GM23338 (cell line): Measurements from ENCODE around the gene SERP2. TPM values are rescaled to one million over a fixed set of nuclear protein-coding genes. Genes with fewer than 3 reads are reported as not detected.

ENCODE experiments used
- ATAC-seq: fragments of 200-7000 bp; cut with Tn5 transposase; 3 replicates; pipeline ENCODE4 v1.9.1; 2020
- DNase-seq: peaks from one replicate; pipeline ENCODE4 v3.0.0-alpha.2; 2015; ENCODE audit warnings: low spot score
- H2AFZ ChIP-seq: fragments of 200-600 bp; sonication (generic); 2 replicates; pipeline ENCODE4 v1.8.0; 2016; ENCODE audit warnings: antibody characterized with exemption, mild to moderate bottlenecking, moderate library complexity
- H3F3A ChIP-seq: fragments of 200-600 bp; sonication (generic); replicated peaks from 2 replicates; pipeline ENCODE4 v1.8.0; 2017; ENCODE audit warnings: antibody characterized with exemption, mixed run types, low read depth
- H3K27ac ChIP-seq: fragments of 200-600 bp; sonication (generic); 2 replicates; pipeline ENCODE4 v1.6.1; 2016; ENCODE audit warnings: low read depth
- H3K27me3 ChIP-seq: fragments of 200-600 bp; sonication (generic); 2 replicates; pipeline ENCODE4 v1.8.0; 2016; ENCODE audit warnings: mild to moderate bottlenecking, mixed run types, moderate library complexity; ENCODE audit not compliant: insufficient read depth
- H3K36me3 ChIP-seq: fragments of 200-600 bp; sonication (generic); 2 replicates; pipeline ENCODE4 v1.8.0; 2016; ENCODE audit warnings: mild to moderate bottlenecking; ENCODE audit not compliant: insufficient read depth
- H3K4me1 ChIP-seq: fragments of 200-600 bp; sonication (generic); 2 replicates; pipeline ENCODE4 v1.8.0; 2016; ENCODE audit warnings: mild to moderate bottlenecking, moderate library complexity; ENCODE audit not compliant: insufficient read depth
- H3K4me2 ChIP-seq: fragments of 200-600 bp; sonication (generic); 2 replicates; pipeline ENCODE4 v1.7.1; 2017; ENCODE audit warnings: mixed run types
- H3K4me3 ChIP-seq: fragments of 200-600 bp; sonication (generic); 2 replicates; pipeline ENCODE4 v1.6.1; 2016; ENCODE audit warnings: mixed run types
- H3K79me2 ChIP-seq: fragments of 200-600 bp; sonication (generic); replicated peaks from 2 replicates; pipeline ENCODE4 v1.8.0; 2017; ENCODE audit warnings: mild to moderate bottlenecking; ENCODE audit not compliant: insufficient read depth
- H3K9me2 ChIP-seq: fragments of 200-600 bp; sonication (generic); 2 replicates; pipeline ENCODE4 v1.8.0; 2017; ENCODE audit not compliant: insufficient read depth
- H4K20me1 ChIP-seq: fragments of 200-600 bp; sonication (generic); replicated peaks from 2 replicates; pipeline ENCODE4 v1.8.0; 2017; ENCODE audit warnings: mild to moderate bottlenecking; ENCODE audit not compliant: insufficient read depth
- H3K27ac Mint-ChIP-seq: 2 replicates; pipeline ENCODE4 v1.8.0; 2020; ENCODE audit warnings: inconsistent platforms, mild to moderate bottlenecking, moderate library complexity, mixed read lengths
- H3K27me3 Mint-ChIP-seq: 3 replicates; pipeline ENCODE4 v1.8.0; 2022; ENCODE audit warnings: low read depth, mild to moderate bottlenecking, moderate library complexity, mixed read lengths, inconsistent platforms; ENCODE audit not compliant: insufficient read depth, poor library complexity
- H3K36me3 Mint-ChIP-seq: 3 replicates; pipeline ENCODE4 v1.8.0; 2021; ENCODE audit warnings: low read depth, mild to moderate bottlenecking, inconsistent platforms, moderate library complexity, mixed read lengths
- H3K4me1 Mint-ChIP-seq: 3 replicates; pipeline ENCODE4 v1.8.0; 2020; ENCODE audit warnings: mild to moderate bottlenecking, inconsistent platforms, mixed read lengths
- H3K4me3 Mint-ChIP-seq: 3 replicates; pipeline ENCODE4 v1.8.0; 2021; ENCODE audit warnings: moderate library complexity, mild to moderate bottlenecking, inconsistent platforms, mixed read lengths
- H3K9me3 Mint-ChIP-seq: 3 replicates; pipeline ENCODE4 v1.8.0; 2020; ENCODE audit warnings: moderate library complexity, mild to moderate bottlenecking, inconsistent platforms, mixed read lengths
- CREB1 ChIP-seq: fragments of 250-450 bp; sonication (Bioruptor Pico); IDR thresholded peaks from 2 replicates; pipeline ENCODE4 v1.5.0; 2020; ENCODE audit warnings: low read depth, mild to moderate bottlenecking, moderate library complexity
- CTCF ChIP-seq, 2 experiments: fragments of 200-600 bp in 1 of 2; sonication (generic) in 1 of 2; conservative IDR thresholded peaks; 2 replicates each; pipeline versions ENCODE4 v1.5.1 to v1.6.1; 2016 to 2017; ENCODE audit warnings: antibody characterized with exemption in 2 of 2, low read depth in 2 of 2, mild to moderate bottlenecking in 2 of 2, moderate library complexity in 1 of 2
- ETS1 ChIP-seq: IDR thresholded peaks from 2 replicates; pipeline ENCODE4 v1.6.1; 2016; ENCODE audit warnings: antibody characterized with exemption
- EZH2 ChIP-seq: fragments of 200-600 bp; sonication (generic); IDR thresholded peaks from one replicate; pipeline ENCODE4 v1.8.0; 2017; ENCODE audit warnings: antibody characterized with exemption, mild to moderate bottlenecking, low read depth; ENCODE audit not compliant: unreplicated experiment
- EZH2phosphoT487 ChIP-seq: fragments of 200-600 bp; sonication (generic); IDR thresholded peaks from one replicate; pipeline ENCODE4 v1.8.1; 2018; ENCODE audit warnings: antibody characterized with exemption; ENCODE audit not compliant: unreplicated experiment
- JUNB ChIP-seq: IDR thresholded peaks from one replicate; pipeline ENCODE4 v1.6.1; 2016; ENCODE audit warnings: antibody characterized with exemption; ENCODE audit not compliant: unreplicated experiment
- NANOG ChIP-seq: IDR thresholded peaks from 2 replicates; pipeline ENCODE4 v1.6.1; 2016; ENCODE audit warnings: antibody characterized with exemption, borderline replicate concordance
- POLR2AphosphoS5 ChIP-seq: IDR thresholded peaks from 2 replicates; pipeline ENCODE4 v1.6.1; 2016; ENCODE audit warnings: antibody characterized with exemption, low read depth
- STAT1 ChIP-seq: IDR thresholded peaks from one replicate; pipeline ENCODE4 v1.6.1; 2016; ENCODE audit warnings: antibody characterized with exemption; ENCODE audit not compliant: unreplicated experiment
- ZNF114 ChIP-seq: fragments of 250-450 bp; sonication (Bioruptor Pico); IDR thresholded peaks from 2 replicates; pipeline ENCODE4 v1.5.0; 2020; ENCODE audit warnings: mild to moderate bottlenecking, moderate library complexity
- ZNF331 ChIP-seq: fragments of 250-450 bp; sonication (Bioruptor Pico); IDR thresholded peaks from 2 replicates; pipeline ENCODE4 v1.5.0; 2020; ENCODE audit warnings: low read depth, mild to moderate bottlenecking, moderate library complexity
- polyA plus RNA-seq: library from polyadenylated mRNA; unstranded; fragments of >200 nt; fragmentation: Nextera tagmentation; extraction: Ambion mirVana; gene quantifications from 2 replicates; pipeline ENCODE4 v1.2.1, GENCODE V29; 2016
- total RNA-seq: library from RNA; depleted of rRNA; stranded (reverse); fragments of >200 nt; shearing (Covaris generic); gene quantifications from 2 replicates; pipeline ENCODE4 v1.2.3, GENCODE V29; 2014
- TF ChIP-seq, protein P1 (sequence below): fragments of 250-450 bp; sonication (Bioruptor Pico); IDR thresholded peaks from 2 replicates; pipeline ENCODE4 v1.5.0; 2020; ENCODE audit warnings: mild to moderate bottlenecking, moderate library complexity

The SERP2 gene
- total and polyA plus RNA-seq, 2 experiments from 2014 or later = 0.59 to 3.4 TPM

- Histone ChIP-seq H4K20me1 (no peaks in the 10 kb centered on the region), H3K79me2 (no peaks in the 10 kb centered on the region), H3K36me3 (no peaks in the 10 kb centered on the region), H3K4me2 (no peak overlapping the region), H3K4me1 (peaks cover 6% of the 10 kb centered on the region; the same call in 1 of the 2 replicates), H3K9me2 (no peaks in the 10 kb centered on the region), H3K27me3 (no peaks in the 10 kb centered on the region), H3K27ac (no peak overlapping the region), H3F3A (no peaks in the 10 kb centered on the region), H2AFZ (peak overlapping the region; percentile 34; the same call in 1 of the 2 replicates), H3K4me3 (no peak overlapping the region)
- ATAC-seq (no peak), DNase-seq (no peak)
- TF ChIP-seq STAT1 = no peak
- no peak for TF ChIP-seq JUNB
- no peak for TF ChIP-seq EZH2
- no peaks in the 10 kb centered on the region for H3K36me3 Mint-ChIP-seq
- no peaks in the 10 kb centered on the region; the same call in 2 of the 3 replicates for H3K9me3 Mint-ChIP-seq
- H3K27me3 Mint-ChIP-seq = peaks cover 9% of the 10 kb centered on the region
- no peak overlapping the region for H3K4me3 Mint-ChIP-seq
- no peak overlapping the region for H3K27ac Mint-ChIP-seq
- H3K4me1 Mint-ChIP-seq = peaks cover 18% of the 10 kb centered on the region
Observed at GRCh38 chr13:44333950-44334655, 39.5 kb upstream of the SERP2 start.

DNA sequence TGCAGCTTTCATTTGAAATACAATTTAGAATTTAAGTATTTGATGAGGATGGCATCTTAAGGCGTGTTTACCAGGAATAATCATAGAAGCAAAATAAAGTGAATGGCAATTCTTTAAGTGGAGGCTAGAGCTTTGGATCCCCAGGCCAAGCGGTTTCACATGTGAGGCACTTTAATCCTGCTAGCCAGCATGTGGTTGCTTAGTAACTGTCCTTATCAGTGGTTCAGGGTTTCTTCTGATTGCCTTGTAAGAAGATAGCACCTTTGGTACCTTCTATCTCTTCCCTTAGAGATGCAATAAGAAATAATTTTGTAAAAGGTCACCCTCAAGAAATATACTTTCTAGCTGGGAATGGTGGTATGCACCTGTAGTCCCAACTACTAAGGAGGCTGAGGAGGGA, 38.9 kb upstream of the SERP2 start:
- peaks cover 9% of the 10 kb centered on the region for H3K27me3 Mint-ChIP-seq
- Histone ChIP-seq H3K79me2 (no peaks in the 10 kb centered on the region), H4K20me1 (no peaks in the 10 kb centered on the region), H2AFZ (no peak overlapping the region), H3K4me3 (no peak overlapping the region), H3K9me2 (no peaks in the 10 kb centered on the region), H3K27me3 (no peaks in the 10 kb centered on the region), H3K4me1 (peaks cover 6% of the 10 kb centered on the region; the same call in 1 of the 2 replicates), H3K4me2 (no peak overlapping the region), H3K36me3 (no peaks in the 10 kb centered on the region), H3F3A (no peaks in the 10 kb centered on the region), H3K27ac (no peak overlapping the region)
- no peak overlapping the region for H3K27ac Mint-ChIP-seq
- H3K4me3 Mint-ChIP-seq = no peak overlapping the region
- no peaks in the 10 kb centered on the region for H3K36me3 Mint-ChIP-seq
- no peak for DNase-seq
- no peaks in the 10 kb centered on the region for H3K9me3 Mint-ChIP-seq
- peaks cover 18% of the 10 kb centered on the region for H3K4me1 Mint-ChIP-seq
- ATAC-seq = no peak
- TF ChIP-seq ETS1 = no peak
- no peak for TF ChIP-seq ZNF331 (CRISPR knock-in tag)
- no peak for TF ChIP-seq CREB1 (CRISPR knock-in tag)
- no peak for TF ChIP-seq STAT1
- TF ChIP-seq EZH2 = no peak
- TF ChIP-seq EZH2phosphoT487 = no peak
- TF ChIP-seq POLR2AphosphoS5 = no peak
- no peak for TF ChIP-seq ZNF114 (CRISPR knock-in tag)
- no peak for TF ChIP-seq NANOG
- no peak for TF ChIP-seq CTCF (conservative IDR thresholded peaks at IDR 0.05; ENCODE audit: low read depth in 2 of 2)
- TF ChIP-seq, protein P1, sequence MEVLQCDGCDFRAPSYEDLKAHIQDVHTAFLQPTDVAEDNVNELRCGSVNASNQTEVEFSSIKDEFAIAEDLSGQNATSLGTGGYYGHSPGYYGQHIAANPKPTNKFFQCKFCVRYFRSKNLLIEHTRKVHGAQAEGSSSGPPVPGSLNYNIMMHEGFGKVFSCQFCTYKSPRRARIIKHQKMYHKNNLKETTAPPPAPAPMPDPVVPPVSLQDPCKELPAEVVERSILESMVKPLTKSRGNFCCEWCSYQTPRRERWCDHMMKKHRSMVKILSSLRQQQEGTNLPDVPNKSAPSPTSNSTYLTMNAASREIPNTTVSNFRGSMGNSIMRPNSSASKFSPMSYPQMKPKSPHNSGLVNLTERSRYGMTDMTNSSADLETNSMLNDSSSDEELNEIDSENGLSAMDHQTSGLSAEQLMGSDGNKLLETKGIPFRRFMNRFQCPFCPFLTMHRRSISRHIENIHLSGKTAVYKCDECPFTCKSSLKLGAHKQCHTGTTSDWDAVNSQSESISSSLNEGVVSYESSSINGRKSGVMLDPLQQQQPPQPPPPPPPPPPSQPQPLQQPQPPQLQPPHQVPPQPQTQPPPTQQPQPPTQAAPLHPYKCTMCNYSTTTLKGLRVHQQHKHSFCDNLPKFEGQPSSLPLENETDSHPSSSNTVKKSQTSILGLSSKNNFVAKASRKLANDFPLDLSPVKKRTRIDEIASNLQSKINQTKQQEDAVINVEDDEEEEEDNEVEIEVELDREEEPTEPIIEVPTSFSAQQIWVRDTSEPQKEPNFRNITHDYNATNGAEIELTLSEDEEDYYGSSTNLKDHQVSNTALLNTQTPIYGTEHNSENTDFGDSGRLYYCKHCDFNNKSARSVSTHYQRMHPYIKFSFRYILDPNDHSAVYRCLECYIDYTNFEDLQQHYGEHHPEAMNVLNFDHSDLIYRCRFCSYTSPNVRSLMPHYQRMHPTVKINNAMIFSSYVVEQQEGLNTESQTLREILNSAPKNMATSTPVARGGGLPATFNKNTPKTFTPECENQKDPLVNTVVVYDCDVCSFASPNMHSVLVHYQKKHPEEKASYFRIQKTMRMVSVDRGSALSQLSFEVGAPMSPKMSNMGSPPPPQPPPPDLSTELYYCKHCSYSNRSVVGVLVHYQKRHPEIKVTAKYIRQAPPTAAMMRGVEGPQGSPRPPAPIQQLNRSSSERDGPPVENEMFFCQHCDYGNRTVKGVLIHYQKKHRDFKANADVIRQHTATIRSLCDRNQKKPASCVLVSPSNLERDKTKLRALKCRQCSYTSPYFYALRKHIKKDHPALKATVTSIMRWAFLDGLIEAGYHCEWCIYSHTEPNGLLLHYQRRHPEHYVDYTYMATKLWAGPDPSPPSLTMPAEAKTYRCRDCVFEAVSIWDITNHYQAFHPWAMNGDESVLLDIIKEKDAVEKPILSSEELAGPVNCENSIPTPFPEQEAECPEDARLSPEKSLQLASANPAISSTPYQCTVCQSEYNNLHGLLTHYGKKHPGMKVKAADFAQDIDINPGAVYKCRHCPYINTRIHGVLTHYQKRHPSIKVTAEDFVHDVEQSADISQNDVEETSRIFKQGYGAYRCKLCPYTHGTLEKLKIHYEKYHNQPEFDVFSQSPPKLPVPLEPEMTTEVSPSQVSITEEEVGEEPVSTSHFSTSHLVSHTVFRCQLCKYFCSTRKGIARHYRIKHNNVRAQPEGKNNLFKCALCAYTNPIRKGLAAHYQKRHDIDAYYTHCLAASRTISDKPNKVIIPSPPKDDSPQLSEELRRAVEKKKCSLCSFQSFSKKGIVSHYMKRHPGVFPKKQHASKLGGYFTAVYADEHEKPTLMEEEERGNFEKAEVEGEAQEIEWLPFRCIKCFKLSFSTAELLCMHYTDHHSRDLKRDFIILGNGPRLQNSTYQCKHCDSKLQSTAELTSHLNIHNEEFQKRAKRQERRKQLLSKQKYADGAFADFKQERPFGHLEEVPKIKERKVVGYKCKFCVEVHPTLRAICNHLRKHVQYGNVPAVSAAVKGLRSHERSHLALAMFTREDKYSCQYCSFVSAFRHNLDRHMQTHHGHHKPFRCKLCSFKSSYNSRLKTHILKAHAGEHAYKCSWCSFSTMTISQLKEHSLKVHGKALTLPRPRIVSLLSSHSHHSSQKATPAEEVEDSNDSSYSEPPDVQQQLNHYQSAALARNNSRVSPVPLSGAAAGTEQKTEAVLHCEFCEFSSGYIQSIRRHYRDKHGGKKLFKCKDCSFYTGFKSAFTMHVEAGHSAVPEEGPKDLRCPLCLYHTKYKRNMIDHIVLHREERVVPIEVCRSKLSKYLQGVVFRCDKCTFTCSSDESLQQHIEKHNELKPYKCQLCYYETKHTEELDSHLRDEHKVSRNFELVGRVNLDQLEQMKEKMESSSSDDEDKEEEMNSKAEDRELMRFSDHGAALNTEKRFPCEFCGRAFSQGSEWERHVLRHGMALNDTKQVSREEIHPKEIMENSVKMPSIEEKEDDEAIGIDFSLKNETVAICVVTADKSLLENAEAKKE (CRISPR knock-in tag) = no peak
- TF ChIP-seq JUNB = no peak
